ENCODE measurements around the gene FNDC1.

Gene FNDC1

DNA sequence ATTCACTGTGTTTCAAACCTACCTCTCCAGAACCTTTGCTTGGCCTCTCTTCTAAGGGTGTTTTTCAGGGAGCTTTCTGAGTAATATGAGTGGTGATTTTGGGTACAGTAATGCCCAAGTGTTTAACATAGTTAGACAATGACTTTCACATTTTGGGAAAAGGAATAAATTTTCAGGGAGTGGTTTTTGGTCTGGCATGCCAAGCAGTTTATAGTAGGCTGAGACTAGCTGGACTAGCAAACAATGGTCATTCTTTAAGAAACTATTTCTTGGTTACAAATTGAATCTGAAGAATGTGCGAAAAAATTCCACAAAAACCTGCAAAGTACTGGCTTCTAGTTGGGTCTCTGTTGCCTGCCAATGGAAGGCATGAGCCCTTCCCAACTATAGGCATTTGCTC, 15.4 kb downstream of the FNDC1 start:
- H3K4me1 ChIP-seq (ENCODE audit: control insufficient read depth, low read length) = no peaks in the 10 kb centered on the region
- H3K9me3 ChIP-seq (ENCODE audit: control insufficient read depth, insufficient read depth, low read length) = peaks cover 4% of the 10 kb centered on the region; the same call in 1 of the 2 replicates
- H3K4me3 ChIP-seq (ENCODE audit: low read length) = no peak overlapping the region
- no peaks in the 10 kb centered on the region for H3K79me2 ChIP-seq (ENCODE audit: control insufficient read depth, low read length)
- H3K9me2 ChIP-seq (replicated peaks; ENCODE audit: control insufficient read depth, low read length) = no peaks in the 10 kb centered on the region
- H3F3A ChIP-seq (ENCODE audit: control insufficient read depth, insufficient read depth) = no peaks in the 10 kb centered on the region
- H3K4me2 ChIP-seq (ENCODE audit: low read length) = no peak overlapping the region
- TF ChIP-seq, protein P1, sequence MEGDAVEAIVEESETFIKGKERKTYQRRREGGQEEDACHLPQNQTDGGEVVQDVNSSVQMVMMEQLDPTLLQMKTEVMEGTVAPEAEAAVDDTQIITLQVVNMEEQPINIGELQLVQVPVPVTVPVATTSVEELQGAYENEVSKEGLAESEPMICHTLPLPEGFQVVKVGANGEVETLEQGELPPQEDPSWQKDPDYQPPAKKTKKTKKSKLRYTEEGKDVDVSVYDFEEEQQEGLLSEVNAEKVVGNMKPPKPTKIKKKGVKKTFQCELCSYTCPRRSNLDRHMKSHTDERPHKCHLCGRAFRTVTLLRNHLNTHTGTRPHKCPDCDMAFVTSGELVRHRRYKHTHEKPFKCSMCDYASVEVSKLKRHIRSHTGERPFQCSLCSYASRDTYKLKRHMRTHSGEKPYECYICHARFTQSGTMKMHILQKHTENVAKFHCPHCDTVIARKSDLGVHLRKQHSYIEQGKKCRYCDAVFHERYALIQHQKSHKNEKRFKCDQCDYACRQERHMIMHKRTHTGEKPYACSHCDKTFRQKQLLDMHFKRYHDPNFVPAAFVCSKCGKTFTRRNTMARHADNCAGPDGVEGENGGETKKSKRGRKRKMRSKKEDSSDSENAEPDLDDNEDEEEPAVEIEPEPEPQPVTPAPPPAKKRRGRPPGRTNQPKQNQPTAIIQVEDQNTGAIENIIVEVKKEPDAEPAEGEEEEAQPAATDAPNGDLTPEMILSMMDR (IDR thresholded peaks at IDR 0.05; ENCODE audit: low read depth, low read length, poor library complexity, severe bottlenecking) = no peak
- no peak for TF ChIP-seq EZH2phosphoT487 (IDR thresholded peaks at IDR 0.05; ENCODE audit: borderline replicate concordance, low read length)
- H3K27ac ChIP-seq (ENCODE audit: low read depth, low read length) = no peak overlapping the region
- no peaks in the 10 kb centered on the region for H3K27me3 ChIP-seq (ENCODE audit: control insufficient read depth, low read length)
- no peaks in the 10 kb centered on the region for H4K20me1 ChIP-seq (ENCODE audit: control insufficient read depth, insufficient read depth, low read depth, low read length)
- no peaks in the 10 kb centered on the region for H3K36me3 ChIP-seq (ENCODE audit: control insufficient read depth, low read length)

DNA sequence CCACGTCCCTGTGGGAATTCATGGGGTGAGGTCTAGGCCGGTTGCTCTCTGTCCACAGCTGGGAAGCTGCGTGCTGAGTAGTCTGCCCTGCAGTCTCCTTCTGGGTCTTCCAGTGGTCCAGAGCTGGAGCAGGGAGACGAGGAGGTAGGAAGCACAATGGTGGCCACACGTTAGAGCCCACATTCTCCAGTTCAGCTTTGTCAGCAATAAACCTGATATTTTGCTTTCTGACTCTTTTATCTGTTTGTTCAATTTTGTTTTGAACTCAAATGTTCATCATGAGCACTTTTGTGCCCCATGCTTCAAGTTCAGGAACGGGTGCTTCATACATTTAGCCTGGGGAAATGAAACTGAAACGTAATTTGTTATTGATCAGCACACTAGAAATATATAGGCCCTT, 21.3 kb downstream of the FNDC1 start:
- Histone ChIP-seq H3K79me2 (ENCODE audit: control insufficient read depth, low read length) (no peaks in the 10 kb centered on the region), H3K36me3 (ENCODE audit: control insufficient read depth, low read length) (no peaks in the 10 kb centered on the region), H3K9me3 (ENCODE audit: control insufficient read depth, insufficient read depth, low read length) (peaks cover 3% of the 10 kb centered on the region; the same call in 1 of the 2 replicates), H3K4me1 (ENCODE audit: control insufficient read depth, low read length) (peaks cover 15% of the 10 kb centered on the region), H3K9me2 (replicated peaks; ENCODE audit: control insufficient read depth, low read length) (no peaks in the 10 kb centered on the region), H3K4me2 (ENCODE audit: low read length) (no peak overlapping the region), H3F3A (ENCODE audit: control insufficient read depth, insufficient read depth) (no peaks in the 10 kb centered on the region), H4K20me1 (ENCODE audit: control insufficient read depth, insufficient read depth, low read depth, low read length) (no peaks in the 10 kb centered on the region), H3K27me3 (ENCODE audit: control insufficient read depth, low read length) (no peaks in the 10 kb centered on the region), H3K4me3 (ENCODE audit: low read length) (no peak overlapping the region), H3K27ac (ENCODE audit: low read depth, low read length) (no peak overlapping the region)
- TF ChIP-seq EZH2phosphoT487 (IDR thresholded peaks at IDR 0.05; ENCODE audit: borderline replicate concordance, low read length) = no peak
- TF ChIP-seq, protein P1 (IDR thresholded peaks at IDR 0.05; ENCODE audit: low read depth, low read length, poor library complexity, severe bottlenecking) = no peak

DNA sequence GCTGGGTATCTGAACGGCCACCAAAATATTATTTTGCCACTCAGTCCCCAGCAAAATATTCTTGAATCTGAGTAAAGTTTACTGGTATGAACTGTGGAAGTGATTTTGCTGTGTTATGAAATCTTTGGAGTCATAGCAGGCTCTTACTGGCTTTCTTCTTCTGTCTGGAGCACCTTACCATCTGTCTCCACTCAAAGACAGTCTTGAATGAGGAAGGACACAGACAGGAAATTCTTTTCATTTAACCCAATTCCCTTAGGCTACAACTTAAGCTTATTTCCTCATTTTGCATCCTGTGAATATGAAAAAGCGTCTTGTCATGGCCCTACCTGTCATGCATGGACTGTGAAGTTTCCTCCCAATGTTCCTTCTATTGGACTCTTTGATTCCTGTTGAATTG, 24.7 kb downstream of the FNDC1 start:
- Histone ChIP-seq H3K36me3 (ENCODE audit: control insufficient read depth, low read length) (no peaks in the 10 kb centered on the region), H3K4me2 (ENCODE audit: low read length) (peak overlapping the region; percentile 18), H3K79me2 (ENCODE audit: control insufficient read depth, low read length) (no peaks in the 10 kb centered on the region), H4K20me1 (ENCODE audit: control insufficient read depth, insufficient read depth, low read depth, low read length) (no peaks in the 10 kb centered on the region), H3K4me1 (ENCODE audit: control insufficient read depth, low read length) (peaks cover 25% of the 10 kb centered on the region), H3K4me3 (ENCODE audit: low read length) (no peak overlapping the region), H3K27me3 (ENCODE audit: control insufficient read depth, low read length) (no peaks in the 10 kb centered on the region), H3K27ac (ENCODE audit: low read depth, low read length) (no peak overlapping the region), H3K9me3 (ENCODE audit: control insufficient read depth, insufficient read depth, low read length) (no peaks in the 10 kb centered on the region), H3F3A (ENCODE audit: control insufficient read depth, insufficient read depth) (no peaks in the 10 kb centered on the region), H3K9me2 (replicated peaks; ENCODE audit: control insufficient read depth, low read length) (no peaks in the 10 kb centered on the region)
- TF ChIP-seq, protein P1 (IDR thresholded peaks at IDR 0.05; ENCODE audit: low read depth, low read length, poor library complexity, severe bottlenecking) = no peak
- TF ChIP-seq EZH2phosphoT487 (IDR thresholded peaks at IDR 0.05; ENCODE audit: borderline replicate concordance, low read length) = no peak
